SK-N-SH treated with all-trans-retinoic acid at 6 μM for 48 hours (cell line): Measurements from ENCODE around the gene NPB.

Experiments used
- CSDC2 ChIP-seq: fragments of 250-450 bp; sonication (Bioruptor Pico); IDR thresholded peaks from 2 replicates; pipeline ENCODE4 v1.5.0; 2020; ENCODE audit warnings: mild to moderate bottlenecking, moderate library complexity
- PPARA ChIP-seq: fragments of 250-450 bp; sonication (Bioruptor Pico); IDR thresholded peaks from 2 replicates; pipeline ENCODE4 v1.5.0; 2020; ENCODE audit warnings: mild to moderate bottlenecking, borderline replicate concordance
- RARB ChIP-seq: fragments of 250-450 bp; sonication (Bioruptor Pico); IDR thresholded peaks from 2 replicates; pipeline ENCODE4 v1.8.0; 2021; ENCODE audit warnings: mild to moderate bottlenecking, moderate library complexity
- SNAI2 ChIP-seq: fragments of 250-450 bp; sonication (Bioruptor Pico); IDR thresholded peaks from 2 replicates; pipeline ENCODE4 v1.5.0; 2020; ENCODE audit warnings: mild to moderate bottlenecking, moderate library complexity
- ZFP30 ChIP-seq: fragments of 450-650 bp; formaldehyde crosslinking; IDR thresholded peaks from 2 replicates; pipeline ENCODE4 v1.5.0; 2022; ENCODE audit warnings: mild to moderate bottlenecking, moderate library complexity
- TF ChIP-seq, protein P1 (sequence below): fragments of 250-450 bp; sonication (Bioruptor Pico); IDR thresholded peaks from 2 replicates; pipeline ENCODE4 v1.8.0; 2021; ENCODE audit warnings: low read depth, mild to moderate bottlenecking, moderate library complexity, borderline replicate concordance
- TF ChIP-seq, protein P2 (sequence below): fragments of 250-450 bp; sonication (Bioruptor Pico); IDR thresholded peaks from 2 replicates; pipeline ENCODE4 v1.8.0; 2020; ENCODE audit warnings: mild to moderate bottlenecking, moderate library complexity, borderline replicate concordance

DNA sequence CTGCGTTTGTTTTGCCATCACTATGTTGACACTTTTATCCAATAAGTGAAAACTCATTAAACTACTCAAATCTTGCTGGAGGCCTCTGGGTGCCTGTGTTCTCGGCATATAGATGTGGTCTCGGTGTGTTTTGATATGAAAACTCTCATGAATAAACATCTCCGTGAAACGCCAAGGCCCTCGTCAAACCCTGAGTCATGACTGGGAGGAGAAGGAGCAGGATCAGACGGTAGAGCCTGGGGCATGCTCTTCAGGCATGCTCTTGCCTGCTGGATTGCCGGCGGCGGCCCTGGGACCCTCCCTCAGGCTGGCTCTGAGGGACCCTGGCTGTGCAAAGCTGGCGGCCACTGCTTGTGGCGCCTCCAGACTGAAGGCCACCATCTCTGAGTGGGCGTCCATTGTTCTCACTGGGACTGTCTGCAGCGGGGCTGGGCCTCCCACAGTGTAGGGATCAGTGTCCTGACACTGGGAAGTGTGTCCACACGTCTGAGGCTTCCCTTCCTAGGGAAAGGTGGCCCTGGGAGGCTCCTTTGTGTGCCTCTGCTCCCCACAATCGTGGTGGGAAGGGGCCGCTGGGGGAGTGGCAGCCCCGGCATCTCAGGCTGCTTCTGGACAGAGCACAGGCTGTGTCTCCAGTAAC, 1.7 kb upstream of the NPB start:
- TF ChIP-seq, protein P1, sequence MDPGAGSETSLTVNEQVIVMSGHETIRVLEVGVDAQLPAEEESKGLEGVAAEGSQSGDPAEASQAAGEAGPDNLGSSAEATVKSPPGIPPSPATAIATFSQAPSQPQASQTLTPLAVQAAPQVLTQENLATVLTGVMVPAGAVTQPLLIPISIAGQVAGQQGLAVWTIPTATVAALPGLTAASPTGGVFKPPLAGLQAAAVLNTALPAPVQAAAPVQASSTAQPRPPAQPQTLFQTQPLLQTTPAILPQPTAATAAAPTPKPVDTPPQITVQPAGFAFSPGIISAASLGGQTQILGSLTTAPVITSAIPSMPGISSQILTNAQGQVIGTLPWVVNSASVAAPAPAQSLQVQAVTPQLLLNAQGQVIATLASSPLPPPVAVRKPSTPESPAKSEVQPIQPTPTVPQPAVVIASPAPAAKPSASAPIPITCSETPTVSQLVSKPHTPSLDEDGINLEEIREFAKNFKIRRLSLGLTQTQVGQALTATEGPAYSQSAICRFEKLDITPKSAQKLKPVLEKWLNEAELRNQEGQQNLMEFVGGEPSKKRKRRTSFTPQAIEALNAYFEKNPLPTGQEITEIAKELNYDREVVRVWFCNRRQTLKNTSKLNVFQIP (CRISPR knock-in tag) = no peak
- TF ChIP-seq RARB (CRISPR knock-in tag) (no peak), CSDC2 (CRISPR knock-in tag) (no peak), ZFP30 (CRISPR knock-in tag) (no peak), SNAI2 (no peak), PPARA (CRISPR knock-in tag) (no peak)
- TF ChIP-seq, protein P2, sequence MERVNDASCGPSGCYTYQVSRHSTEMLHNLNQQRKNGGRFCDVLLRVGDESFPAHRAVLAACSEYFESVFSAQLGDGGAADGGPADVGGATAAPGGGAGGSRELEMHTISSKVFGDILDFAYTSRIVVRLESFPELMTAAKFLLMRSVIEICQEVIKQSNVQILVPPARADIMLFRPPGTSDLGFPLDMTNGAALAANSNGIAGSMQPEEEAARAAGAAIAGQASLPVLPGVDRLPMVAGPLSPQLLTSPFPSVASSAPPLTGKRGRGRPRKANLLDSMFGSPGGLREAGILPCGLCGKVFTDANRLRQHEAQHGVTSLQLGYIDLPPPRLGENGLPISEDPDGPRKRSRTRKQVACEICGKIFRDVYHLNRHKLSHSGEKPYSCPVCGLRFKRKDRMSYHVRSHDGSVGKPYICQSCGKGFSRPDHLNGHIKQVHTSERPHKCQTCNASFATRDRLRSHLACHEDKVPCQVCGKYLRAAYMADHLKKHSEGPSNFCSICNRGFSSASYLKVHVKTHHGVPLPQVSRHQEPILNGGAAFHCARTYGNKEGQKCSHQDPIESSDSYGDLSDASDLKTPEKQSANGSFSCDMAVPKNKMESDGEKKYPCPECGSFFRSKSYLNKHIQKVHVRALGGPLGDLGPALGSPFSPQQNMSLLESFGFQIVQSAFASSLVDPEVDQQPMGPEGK (CRISPR knock-in tag) = no peak
